Measurements from ENCODE around the gene MPZL3. TPM values are rescaled to one million over a fixed set of nuclear protein-coding genes. Genes with fewer than 3 reads are reported as not detected.

MPZL3 gene
- total and polyA plus RNA-seq, 12 donors = 1.7 to 4.2 (median 2.4) TPM

- ATAC-seq = peak in 5 of 8 donors; percentile 41 to 86 (median 55)
- Histone ChIP-seq H3K27me3 (no peaks in the 10 kb centered on the region), H3K4me1 (peaks cover 0 to 96% (median 17%) of the 10 kb centered on the region in 9 donors), H3K27ac (peak overlapping the region in 6 of 10 donors; percentile 19 to 85 (median 45)), H3K4me3 (peak overlapping the region in 1 of 10 donors; percentile 16), H3K36me3 (peaks cover 0 to 22% (median 0%) of the 10 kb centered on the region in 9 donors), H3K9me3 (no peaks in the 10 kb centered on the region)
- 53 to 71% methylated on average over 7 of the region's 7 CpGs for WGBS, 2 donors
- peak in 1 of 2 donors; percentile 21 for DNase-seq
- TF ChIP-seq, protein P1, sequence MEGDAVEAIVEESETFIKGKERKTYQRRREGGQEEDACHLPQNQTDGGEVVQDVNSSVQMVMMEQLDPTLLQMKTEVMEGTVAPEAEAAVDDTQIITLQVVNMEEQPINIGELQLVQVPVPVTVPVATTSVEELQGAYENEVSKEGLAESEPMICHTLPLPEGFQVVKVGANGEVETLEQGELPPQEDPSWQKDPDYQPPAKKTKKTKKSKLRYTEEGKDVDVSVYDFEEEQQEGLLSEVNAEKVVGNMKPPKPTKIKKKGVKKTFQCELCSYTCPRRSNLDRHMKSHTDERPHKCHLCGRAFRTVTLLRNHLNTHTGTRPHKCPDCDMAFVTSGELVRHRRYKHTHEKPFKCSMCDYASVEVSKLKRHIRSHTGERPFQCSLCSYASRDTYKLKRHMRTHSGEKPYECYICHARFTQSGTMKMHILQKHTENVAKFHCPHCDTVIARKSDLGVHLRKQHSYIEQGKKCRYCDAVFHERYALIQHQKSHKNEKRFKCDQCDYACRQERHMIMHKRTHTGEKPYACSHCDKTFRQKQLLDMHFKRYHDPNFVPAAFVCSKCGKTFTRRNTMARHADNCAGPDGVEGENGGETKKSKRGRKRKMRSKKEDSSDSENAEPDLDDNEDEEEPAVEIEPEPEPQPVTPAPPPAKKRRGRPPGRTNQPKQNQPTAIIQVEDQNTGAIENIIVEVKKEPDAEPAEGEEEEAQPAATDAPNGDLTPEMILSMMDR (IDR thresholded peaks at IDR 0.05) = no peak
- intact Hi-C loops (cut with DNase I) = no loop called here
Observed at GRCh38 chr11:118212131-118212725, 39.9 kb downstream of the MPZL3 start.

DNA sequence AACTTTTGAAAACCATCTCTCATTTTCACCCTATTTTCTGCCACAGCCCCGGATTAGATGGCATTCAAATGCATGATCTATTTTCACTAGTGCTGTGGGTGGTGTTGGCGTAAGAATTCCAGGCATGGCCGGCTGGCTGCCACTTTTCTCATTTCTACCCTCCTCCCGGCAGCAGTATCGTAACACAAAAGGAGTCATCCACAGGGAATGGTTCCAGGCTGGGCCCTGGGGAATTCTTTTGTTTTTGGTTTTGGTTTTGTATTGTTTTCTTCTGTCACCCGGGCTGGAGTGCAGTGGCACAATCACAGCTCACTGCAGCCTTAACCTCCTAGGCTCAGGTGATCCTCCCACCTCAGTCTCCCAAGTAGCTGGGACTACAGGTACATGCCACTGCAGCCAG lies 41.2 kb downstream of the MPZL3 start:
- ATAC-seq (peak in 6 of 8 donors; percentile 63 to 84 (median 74)), DNase-seq (peak in 1 of 2 donors; percentile 46)
- intact Hi-C loops (cut with DNase I) = no loop called here
- Histone ChIP-seq H3K36me3 (peaks cover 0 to 22% (median 0%) of the 10 kb centered on the region in 9 donors), H3K27ac (peak overlapping the region in 7 of 10 donors; percentile 33 to 85 (median 64)), H3K9me3 (no peaks in the 10 kb centered on the region), H3K4me3 (peak overlapping the region in 1 of 10 donors; percentile 4), H3K27me3 (no peaks in the 10 kb centered on the region), H3K4me1 (peaks cover 0 to 96% (median 23%) of the 10 kb centered on the region in 9 donors)
- TF ChIP-seq, protein P1 (IDR thresholded peaks at IDR 0.05) = no peak
- WGBS, 2 donors = 10 to 19% methylated on average over 6 of the region's 6 CpGs

DNA sequence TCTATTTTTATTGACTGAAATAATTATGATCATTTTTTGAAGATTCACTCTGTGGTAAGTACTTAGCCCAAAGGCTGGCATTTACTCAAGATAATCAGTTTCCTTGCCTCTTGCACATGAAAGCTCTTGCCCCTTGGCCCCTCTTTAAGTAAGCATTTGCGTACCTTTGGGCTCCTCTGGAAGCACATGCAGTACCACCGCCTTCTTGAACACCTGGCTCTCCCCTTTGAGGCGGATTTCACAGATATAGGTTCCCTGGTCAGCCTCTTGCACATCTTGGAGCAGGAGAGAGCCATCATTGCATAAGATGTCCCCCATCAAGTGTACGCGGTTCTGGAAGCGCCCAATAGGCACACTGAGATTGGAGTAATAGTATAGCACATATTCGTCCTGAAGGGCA lies 41.8 kb downstream of the MPZL3 start:
- intact Hi-C loops (cut with DNase I) = no loop called here
- Histone ChIP-seq H3K27ac (peak overlapping the region in 7 of 10 donors; percentile 33 to 85 (median 64)), H3K27me3 (no peaks in the 10 kb centered on the region), H3K4me1 (peaks cover 0 to 96% (median 25%) of the 10 kb centered on the region in 9 donors), H3K4me3 (no peak overlapping the region), H3K36me3 (peaks cover 0 to 26% (median 0%) of the 10 kb centered on the region in 9 donors), H3K9me3 (no peaks in the 10 kb centered on the region)
- WGBS, 2 donors = 88 to 94% methylated on average over 7 of the region's 7 CpGs
- TF ChIP-seq, protein P1 (IDR thresholded peaks at IDR 0.05) = no peak
- ATAC-seq = no peak
- DNase-seq = no peak

- Histone ChIP-seq H3K27me3 (no peaks in the 10 kb centered on the region), H3K27ac (peak overlapping the region in 1 of 10 donors; percentile 44), H3K4me1 (peaks cover 0 to 97% (median 25%) of the 10 kb centered on the region in 9 donors), H3K36me3 (peaks cover 0 to 39% (median 0%) of the 10 kb centered on the region in 9 donors), H3K4me3 (no peak overlapping the region), H3K9me3 (no peaks in the 10 kb centered on the region)
- no peak for DNase-seq
- intact Hi-C loops (cut with DNase I) = no loop called here
- no peak for ATAC-seq
- TF ChIP-seq, protein P1 (IDR thresholded peaks at IDR 0.05) = no peak
- 89 to 93% methylated on average over 3 of the region's 3 CpGs for WGBS, 2 donors
Observed at GRCh38 chr11:118209033-118209432, 43.1 kb downstream of the MPZL3 start.
